C4-2B (cell line): Measurements from ENCODE around the gene ABCG2.

Source experiments
- CTCF ChIP-seq: fragments of 450-650 bp; conservative IDR thresholded peaks from 2 replicates; pipeline ENCODE4 v1.5.1; 2017; ENCODE audit warnings: mild to moderate bottlenecking
- ZFX ChIP-seq: fragments of 450-650 bp; IDR thresholded peaks from 2 replicates; pipeline ENCODE4 v1.6.1; 2017

GRCh38 chr4:88138561-88138960 lies 19.9 kb downstream of the ABCG2 start:
- no peak for TF ChIP-seq CTCF
- no peak for TF ChIP-seq ZFX
